GM12878 (cell line): ENCODE data around the gene TBC1D10A. TPM values are rescaled to one million over a fixed set of nuclear protein-coding genes. Genes with fewer than 3 reads are reported as not detected.

Source experiments
- ATAC-seq: fragments of 200-7000 bp; cut with Tn5 transposase; 3 replicates; pipeline ENCODE4 v1.9.1; 2020; ENCODE audit warnings: mild to moderate bottlenecking, moderate library complexity
- BruUV-seq: library from RNA; stranded (reverse); fragments of 400-500 nt; replicated peaks from 2 replicates; lab custom pipeline; 2021; lab: Mats Ljungman, UMichigan
- CTCF ChIA-PET: fragments of 300-600 bp; sonication (Branson Sonifier 250); formaldehyde crosslinking; extraction: SDS; loops from one replicate; lab custom pipeline; 2021; ENCODE audit warnings: inconsistent platforms; lab: Yijun Ruan, JAX
- POLR2A ChIA-PET: fragments of 350-600 bp; formaldehyde crosslinking; extraction: SDS; loops from one replicate; lab custom pipeline; 2021; ENCODE audit warnings: inconsistent platforms; lab: Charles Lee
- RAD21 ChIA-PET: fragments of 300-600 bp; sonication (Branson Sonifier 250); formaldehyde crosslinking; loops from one replicate; lab custom pipeline; 2023; ENCODE audit warnings: antibody characterized with exemption; ENCODE audit not compliant: unreplicated experiment; lab: Charles Lee
- SMC1A ChIA-PET: fragments of 300-600 bp; sonication (Branson Sonifier 250); formaldehyde crosslinking; loops from one replicate; lab custom pipeline; 2023; ENCODE audit not compliant: unreplicated experiment, uncharacterized antibody; lab: Charles Lee
- DNase-seq: peaks from one replicate; pipeline ENCODE4 v3.0.0-alpha.2; 2011; ENCODE audit warnings: low read depth, low spot score
- FAIRE-seq: peaks from 3 replicates; lab custom pipeline; 2011; peaks lifted over from hg19 to GRCh38; lab: Jason Lieb, UNC
- H2AFZ ChIP-seq: 2 replicates; pipeline ENCODE4 v1.6.0; 2011; ENCODE audit warnings: low read depth, low read length, control low read depth; ENCODE audit not compliant: control insufficient read depth
- H3K27ac ChIP-seq: 2 replicates; pipeline ENCODE4 v1.5.1; 2011; ENCODE audit warnings: control low read depth; ENCODE audit not compliant: control insufficient read depth, insufficient read depth
- H3K27me3 ChIP-seq, 2 experiments: replicated peaks in 1 of 2; 2 replicates each; pipeline versions ENCODE4 v1.6.0 to v1.6.1; 2011; ENCODE audit warnings: low read length in 1 of 2; ENCODE audit not compliant: control insufficient read depth in 2 of 2, insufficient read depth in 2 of 2
- H3K36me3 ChIP-seq, 2 experiments: 2 replicates each; pipeline ENCODE4 v1.5.1; 2011; ENCODE audit warnings: low read length in 1 of 2; ENCODE audit not compliant: control insufficient read depth in 2 of 2, insufficient read depth in 2 of 2
- H3K4me1 ChIP-seq: 2 replicates; pipeline ENCODE4 v1.6.1; 2011; ENCODE audit warnings: mild to moderate bottlenecking, low read length, moderate library complexity, mixed read lengths; ENCODE audit not compliant: control insufficient read depth, insufficient read depth
- H3K4me2 ChIP-seq: 2 replicates; pipeline ENCODE4 v1.6.0; 2011; ENCODE audit warnings: control low read depth; ENCODE audit not compliant: control insufficient read depth, insufficient read depth
- H3K4me3 ChIP-seq: fragments of 200-600 bp; sonication (generic); 2 replicates; pipeline ENCODE4 v1.5.1; 2016
- H3K79me2 ChIP-seq: 2 replicates; pipeline ENCODE4 v1.6.0; 2011; ENCODE audit warnings: low read length; ENCODE audit not compliant: control insufficient read depth, insufficient read depth
- H3K9ac ChIP-seq: 2 replicates; pipeline ENCODE4 v1.8.0; 2011; ENCODE audit warnings: low read length, control low read depth, mixed read lengths; ENCODE audit not compliant: control insufficient read depth, insufficient read depth
- H3K9me3 ChIP-seq: replicated peaks from 3 replicates; pipeline ENCODE4 v1.5.1; 2011; ENCODE audit warnings: mild to moderate bottlenecking, low read length; ENCODE audit not compliant: control insufficient read depth, insufficient read depth
- H4K20me1 ChIP-seq: 2 replicates; pipeline ENCODE4 v1.6.0; 2011; ENCODE audit not compliant: control insufficient read depth, insufficient read depth
- HCFC1 ChIP-seq: fragments of 150-350 bp; IDR thresholded peaks from 2 replicates; pipeline ENCODE4 v1.6.1; 2014; ENCODE audit warnings: low read length
- HSF1 ChIP-seq: fragments of 150-350 bp; IDR thresholded peaks from 2 replicates; pipeline ENCODE4 v1.6.1; 2014; ENCODE audit warnings: mild to moderate bottlenecking, low read depth, low read length
- MTA2 ChIP-seq: fragments of 450-650 bp; IDR thresholded peaks from 2 replicates; pipeline ENCODE4 v1.6.1; 2016; ENCODE audit warnings: low read depth, mild to moderate bottlenecking, moderate library complexity
- RUNX3 ChIP-seq: IDR thresholded peaks from 2 replicates; pipeline ENCODE4 v1.6.1; 2012; ENCODE audit warnings: low read length, inconsistent platforms
- ZBED1 ChIP-seq: IDR thresholded peaks from 2 replicates; pipeline ENCODE4 v1.6.1; 2016; ENCODE audit warnings: borderline replicate concordance
- WGBS: methylation state at CpG from one replicate; pipeline ENCODE4 v1.1.6; 2016; ENCODE audit warnings: low lambda C conversion rate; ENCODE audit not compliant: insufficient replicate concordance, insufficient coverage; ENCODE audit errors: missing lambda C conversion rate; 5-methylcytosine and 5-hydroxymethylcytosine counted together
- in situ Hi-C: fragments of 300-500 bp; cut with MboI; formaldehyde crosslinking; loops from 9 replicates; pipeline ENCODE4 v1.14.3; 2018; ENCODE audit warnings: mixed read lengths
- intact Hi-C: fragments of 100-400 bp; cut with micrococcal nuclease; formaldehyde crosslinking; loops from one replicate; pipeline ENCODE4 v1.14.2; 2022; ENCODE audit not compliant: unreplicated experiment
- polyA plus RNA-seq, 11 experiments: library from polyadenylated mRNA; depleted of rRNA in 4 of 11; unstranded in 6 of 11; stranded (reverse) in 5 of 11; fragments of >200 nt; fragmentation: Nextera tagmentation in 4 of 11; fragmentation: Illumina TruSeq in 1 of 11; extraction: Ambion mirVana in 4 of 11; extraction: Trizol in 1 of 11; gene quantifications; 1 replicate in 1 of 11; 2 replicates in 10 of 11; pipeline versions ENCODE4 v1.2.1 to v1.2.3, GENCODE V29; 2011 to 2016; ENCODE audit warnings: inconsistent platforms in 2 of 11, missing spikeins in 2 of 11, low read depth in 1 of 11
- total RNA-seq, 4 experiments: library from RNA; depleted of rRNA in 3 of 4; stranded (reverse); fragments of >200 nt in 3 of 4; fragmentation: Illumina TruSeq in 1 of 4; extraction: Trizol in 1 of 4; gene quantifications; 2 replicates each; pipeline versions ENCODE4 v1.2.1 to v1.2.3, GENCODE V29; 2013 to 2021

The TBC1D10A gene
- total and polyA plus RNA-seq, 10 of the 15 experiments (the other 5 are each of a cell fraction or from before 2014, with no cell fraction given) = 0.27 to 25.7 (median 15.3) TPM

GRCh38 chr22:30307041-30307574 lies 19.6 kb downstream of the TBC1D10A start:
- ATAC-seq (no peak), DNase-seq (no peak), FAIRE-seq (no peak)
- intact Hi-C loops (loop anchor here (2.0 kb wide), 1 partner anchor 18 kb away; the partner anchor contains the start of gene CASTOR1), in situ Hi-C loops (no loop called here)
- WGBS = 76% methylated on average over 4 of the region's 4 CpGs
- CTCF ChIA-PET = interaction anchor here (1.2 to 18.4 kb wide), 2 partner anchors 18 kb away, joined by 3 to 177 read pairs; partner anchors contain the start of gene CASTOR1
- Histone ChIP-seq H2AFZ (no peak overlapping the region), H3K4me2 (peak overlapping the region; percentile 99), H3K27ac (peak overlapping the region; percentile 96), H3K36me3 (peaks cover 6 to 19% of the 10 kb centered on the region in 2 experiments; a peak in 3 of 4 replicates), H3K79me2 (peaks cover 64% of the 10 kb centered on the region), H4K20me1 (no peaks in the 10 kb centered on the region), H3K9ac (peak overlapping the region; percentile 82), H3K4me1 (peaks cover 98% of the 10 kb centered on the region), H3K4me3 (no peak overlapping the region), H3K27me3 (no peaks in the 10 kb centered on the region), H3K9me3 (no peaks in the 10 kb centered on the region)
- TF ChIP-seq HSF1 (no peak), HCFC1 (no peak), ZBED1 (no peak), MTA2 (no peak), RUNX3 (no peak)
- POLR2A ChIA-PET = interaction anchor here (0.7 to 16.1 kb wide), 6 partner anchors 8 to 116 kb away, joined by 3 to 198 read pairs (median 5); partner anchors contain the start of gene TBC1D10A
- SMC1A ChIA-PET = interaction anchor here (0.8 to 9.7 kb wide), 5 partner anchors 8 to 117 kb away, joined by 3 to 92 read pairs (median 6); partner anchors contain the start of genes CASTOR1 and TBC1D10A
- no TSS peak for BruUV-seq
- RAD21 ChIA-PET = interaction anchor here (0.6 to 8.2 kb wide), 7 partner anchors 18 to 117 kb away, joined by 3 to 88 read pairs (median 4); partner anchors contain the start of genes CASTOR1, CCDC157, SF3A1 and TBC1D10A
